HepG2 (cell line): ENCODE data around the gene ZC3H4. TPM values are rescaled to one million over a fixed set of nuclear protein-coding genes. Genes with fewer than 3 reads are reported as not detected.

Experiments
- ATAC-seq: fragments of 200-7000 bp; cut with Tn5 transposase; 3 replicates; pipeline ENCODE4 v1.9.1; 2020; ENCODE audit warnings: mild to moderate bottlenecking, moderate library complexity
- BruUV-seq: library from RNA; stranded (reverse); fragments of 400-500 nt; replicated peaks from 2 replicates; lab custom pipeline; 2021; lab: Mats Ljungman, UMichigan
- CTCF ChIA-PET: fragments of 300-600 bp; formaldehyde crosslinking; extraction: SDS; loops from one replicate; lab custom pipeline; 2021; ENCODE audit warnings: low total read pairs, inconsistent platforms, low intra/inter-chr PET ratio; lab: Yijun Ruan, JAX
- POLR2A ChIA-PET: fragments of 350-600 bp; sonication (Branson Sonifier 250); formaldehyde crosslinking; loops from one replicate; lab custom pipeline; 2020; ENCODE audit warnings: antibody characterized with exemption, inconsistent platforms; lab: Yijun Ruan, JAX
- DNase-seq: peaks from one replicate; pipeline ENCODE4 v3.0.0-alpha.2; 2015; ENCODE audit warnings: low spot score
- FAIRE-seq: peaks from 3 replicates; lab custom pipeline; 2011; peaks lifted over from hg19 to GRCh38; lab: Jason Lieb, UNC
- H2AFZ ChIP-seq: one replicate; pipeline ENCODE4 v1.6.1; 2011; ENCODE audit warnings: low read length, inconsistent platforms
- H3K27ac ChIP-seq: fragments of 300-600 bp; 3 replicates; pipeline ENCODE4 v1.8.0; 2011; ENCODE audit warnings: mixed run types, mild to moderate bottlenecking, mixed read lengths, low read length, inconsistent platforms; ENCODE audit not compliant: insufficient read depth; ENCODE audit errors: extremely low read length
- H3K27me3 ChIP-seq, 2 experiments: fragments of 200-600 bp in 1 of 2; 2 replicates in 1 of 2; 3 replicates in 1 of 2; pipeline versions ENCODE4 v1.6.0 to v1.8.0; 2011; ENCODE audit warnings: low read length in 2 of 2, mild to moderate bottlenecking in 2 of 2, moderate library complexity in 2 of 2, inconsistent platforms in 1 of 2; ENCODE audit not compliant: insufficient read depth in 2 of 2, control insufficient read depth in 1 of 2
- H3K36me3 ChIP-seq, 2 experiments: fragments of 200-600 bp in 1 of 2; replicated peaks in 1 of 2; 2 replicates in 1 of 2; 3 replicates in 1 of 2; pipeline versions ENCODE4 v1.5.1 to v1.8.0; 2011; ENCODE audit warnings: low read length in 2 of 2, inconsistent platforms in 1 of 2; ENCODE audit not compliant: insufficient read depth in 2 of 2, control insufficient read depth in 1 of 2
- H3K4me1 ChIP-seq: 2 replicates; pipeline ENCODE4 v1.5.1; 2012; ENCODE audit warnings: low read length, inconsistent platforms; ENCODE audit not compliant: insufficient read depth
- H3K4me2 ChIP-seq: 2 replicates; pipeline ENCODE4 v1.6.0; 2011; ENCODE audit warnings: low read depth, low read length, inconsistent platforms
- H3K4me3 ChIP-seq, 3 experiments: fragments of 200-600 bp in 1 of 3; sonication (generic), shearing (Covaris generic) in 1 of 3; replicated peaks in 1 of 3; 2 replicates each; pipeline ENCODE4 v1.5.1; 2011 to 2016; ENCODE audit warnings: low read length in 3 of 3, inconsistent platforms in 2 of 3, low read depth in 2 of 3, mild to moderate bottlenecking in 2 of 3, control low read depth in 1 of 3, mixed read lengths in 1 of 3; ENCODE audit not compliant: insufficient read depth in 1 of 3
- H3K79me2 ChIP-seq: one replicate; pipeline ENCODE4 v1.6.1; 2011; ENCODE audit warnings: low read length, inconsistent platforms; ENCODE audit not compliant: insufficient read depth
- H3K9ac ChIP-seq: 2 replicates; pipeline ENCODE4 v1.6.0; 2011; ENCODE audit warnings: mild to moderate bottlenecking, low read depth, low read length, inconsistent platforms; ENCODE audit not compliant: insufficient read depth
- H3K9me3 ChIP-seq: 2 replicates; pipeline ENCODE4 v1.5.1; 2012; ENCODE audit warnings: mild to moderate bottlenecking, low read length
- H4K20me1 ChIP-seq: 2 replicates; pipeline ENCODE4 v1.6.0; 2011; ENCODE audit warnings: inconsistent platforms, mild to moderate bottlenecking, low read length, moderate library complexity; ENCODE audit not compliant: insufficient read depth
- ARID4A ChIP-seq: sonication (generic); formaldehyde crosslinking; IDR thresholded peaks from 2 replicates; pipeline ENCODE4 v1.5.0; 2020; ENCODE audit warnings: mild to moderate bottlenecking, missing genetic modification reagents, borderline replicate concordance
- DNMT1 ChIP-seq: sonication (generic); formaldehyde crosslinking; IDR thresholded peaks from 2 replicates; pipeline ENCODE4 v1.5.1; 2020; ENCODE audit warnings: mild to moderate bottlenecking, missing genetic modification reagents
- HIVEP1 ChIP-seq: sonication (generic); formaldehyde crosslinking; IDR thresholded peaks from 2 replicates; pipeline ENCODE4 v1.4.0; 2020; ENCODE audit warnings: mild to moderate bottlenecking, missing genetic modification reagents
- MAFF ChIP-seq: IDR thresholded peaks from 2 replicates; pipeline ENCODE4 v1.6.1; 2011; ENCODE audit warnings: low read depth, low read length, improper control_type of control experiment
- MTF2 ChIP-seq: sonication (generic); formaldehyde crosslinking; IDR thresholded peaks from 2 replicates; pipeline ENCODE4 v1.5.0; 2020; ENCODE audit warnings: missing genetic modification reagents, borderline replicate concordance
- TAF15 ChIP-seq: fragments of 200-400 bp; formaldehyde crosslinking; IDR thresholded peaks from one replicate; pipeline ENCODE4 v1.6.1; 2018; ENCODE audit warnings: mild to moderate bottlenecking, low read depth, low read length; ENCODE audit not compliant: poor library complexity, severe bottlenecking
- U2AF1 ChIP-seq: fragments of 200-400 bp; formaldehyde crosslinking; optimal IDR thresholded peaks from 2 replicates; pipeline ENCODE3; 2017; ENCODE audit warnings: mild to moderate bottlenecking, low read depth, low read length
- ZNF383 ChIP-seq: sonication (generic); formaldehyde crosslinking; IDR thresholded peaks from 2 replicates; pipeline ENCODE4 v1.4.0; 2020; ENCODE audit warnings: missing genetic modification reagents, mild to moderate bottlenecking, borderline replicate concordance
- ZNF687 ChIP-seq: sonication (generic); formaldehyde crosslinking; IDR thresholded peaks from 2 replicates; pipeline ENCODE4 v1.5.1; 2020; ENCODE audit warnings: mild to moderate bottlenecking, missing genetic modification reagents, moderate library complexity
- WGBS: methylation state at CpG from one replicate; pipeline ENCODE4 v1.1.6; 2017; ENCODE audit warnings: low lambda C conversion rate; 5-methylcytosine and 5-hydroxymethylcytosine counted together
- in situ Hi-C: cut with HindIII; loops from 2 replicates; pipeline ENCODE4 v1.10.0; 2017; ENCODE audit warnings: low pct_unique_long_range_greater_than_20kb; ENCODE audit not compliant: extremely low pct_ligation_motif_present
- intact Hi-C: fragments of 100-400 bp; cut with micrococcal nuclease; formaldehyde crosslinking; loops from one replicate; pipeline ENCODE4 v1.10.0; 2022; ENCODE audit not compliant: unreplicated experiment
- polyA plus RNA-seq, 8 experiments: library from polyadenylated mRNA; depleted of rRNA in 3 of 8; stranded (reverse) in 7 of 8; unstranded in 1 of 8; fragments of >200 nt; fragmentation: Illumina TruSeq in 4 of 8; extraction: Trizol in 4 of 8; gene quantifications; 2 replicates each; pipeline versions ENCODE4 v1.2.1 to v1.2.3, GENCODE V29; 2011 to 2016; ENCODE audit warnings: low read depth in 4 of 8, missing spikeins in 1 of 8, mixed read lengths in 1 of 8; ENCODE audit not compliant: insufficient read depth in 1 of 8
- total RNA-seq, 5 experiments: library from RNA; depleted of rRNA; stranded (reverse); fragments of >200 nt; fragmentation: Illumina TruSeq; extraction: Trizol; gene quantifications; 2 replicates each; pipeline ENCODE4 v1.2.3, GENCODE V29; 2016; ENCODE audit warnings: low read depth in 1 of 5

ZC3H4 gene
- total and polyA plus RNA-seq, 2 of the 13 experiments (the other 11 are each of a cell fraction or from before 2014, with no cell fraction given), result 1.8 to 10.7 TPM

- Histone ChIP-seq H2AFZ (no peak overlapping the region), H4K20me1 (no peaks in the 10 kb centered on the region), H3K4me2 (peak overlapping the region; percentile 90), H3K27ac (no peak overlapping the region), H3K4me3 (peak overlapping the region; percentile 52 to 77 (median 56)), H3K79me2 (no peaks in the 10 kb centered on the region), H3K9me3 (no peaks in the 10 kb centered on the region), H3K36me3 (no peaks in the 10 kb centered on the region), H3K4me1 (peaks cover 24% of the 10 kb centered on the region), H3K9ac (peak overlapping the region; percentile 29; the same call in 1 of the 2 replicates), H3K27me3 (peaks cover 1 to 11% of the 10 kb centered on the region in 2 experiments; a peak in 1 of 5 replicates)
- peak; percentile 34; the same call in 1 of the 2 replicates for TF ChIP-seq ARID4A (CRISPR knock-in tag)
- TF ChIP-seq TAF15, result no peak
- no peak for TF ChIP-seq HIVEP1 (CRISPR knock-in tag)
- no peak for TF ChIP-seq DNMT1 (CRISPR knock-in tag)
- TF ChIP-seq MAFF, result no peak
- TF ChIP-seq MTF2, result 0 out of 2 replicates have a peak, but pooled peaks have one; percentile 41
- no peak for TF ChIP-seq U2AF1
- peak; percentile 21; the same call in 1 of the 2 replicates for TF ChIP-seq ZNF687 (CRISPR knock-in tag)
- TF ChIP-seq ZNF383 (CRISPR knock-in tag), result no peak
- in situ Hi-C loops (loop anchor here (10.0 kb wide), 1 partner anchor 105 kb away; no protein-coding TSS in a partner anchor), intact Hi-C loops (no loop called here)
- ATAC-seq, result peak; percentile 55
- BruUV-seq, result no TSS peak
- WGBS, result 4% methylated on average over 5 of the region's 62 CpGs
- FAIRE-seq, result no peak
- no peak for DNase-seq
- POLR2A ChIA-PET, result interaction anchor here (1.4 to 1.6 kb wide), 2 partner anchors 93 to 198 kb away, joined by 3 to 7 read pairs; partner anchors contain the start of gene ZC3H4
- CTCF ChIA-PET, result no interaction called here
Measured at GRCh38 chr19:47020132-47020805, 93.3 kb downstream of the ZC3H4 start.
